Right lobe of liver (tissue), 4 donors: Measurements from ENCODE around the gene IGIP.

Source experiments
- POLR2A ChIP-seq: fragments of 450-650 bp; IDR thresholded peaks from one replicate; pipeline ENCODE4 v1.6.1; 2017; ENCODE audit warnings: antibody characterized with exemption, mild to moderate bottlenecking
- TF ChIP-seq, protein P1 (sequence below), 4 donors: fragments of 200-600 bp in 3 of 4; fragments of 450-650 bp in 1 of 4; IDR thresholded peaks; one replicate each; pipeline versions ENCODE4 v1.5.1 to v1.8.0; 2016 to 2022; ENCODE audit warnings: antibody characterized with exemption in 4 of 4, mild to moderate bottlenecking in 2 of 4
- donor health status: DM: no; HTN: no; CAD: no.
- donor health status: DM: no; HTN: no; CAD: no.
- donor health status: DM: no; HTN: yes; CAD: no.

DNA sequence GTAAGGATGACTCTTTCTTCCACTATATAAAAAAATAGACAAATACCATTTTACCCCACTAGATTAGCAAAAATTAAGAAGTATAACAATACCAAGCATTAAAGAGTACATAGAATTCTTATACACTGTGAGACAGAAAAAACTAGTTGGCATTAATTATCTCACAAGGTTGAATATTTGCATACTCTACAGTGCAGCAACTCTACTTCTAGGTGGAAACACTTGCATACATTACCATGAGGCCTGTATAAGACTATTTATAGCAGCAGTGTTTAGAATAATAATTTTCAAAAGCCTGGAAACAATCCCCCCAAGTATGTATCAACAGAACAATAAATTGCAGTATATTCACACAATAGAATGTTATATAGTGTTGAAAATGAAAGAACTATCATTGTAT lies 30.8 kb upstream of the IGIP start:
- no peak for TF ChIP-seq POLR2A
- TF ChIP-seq, protein P1, sequence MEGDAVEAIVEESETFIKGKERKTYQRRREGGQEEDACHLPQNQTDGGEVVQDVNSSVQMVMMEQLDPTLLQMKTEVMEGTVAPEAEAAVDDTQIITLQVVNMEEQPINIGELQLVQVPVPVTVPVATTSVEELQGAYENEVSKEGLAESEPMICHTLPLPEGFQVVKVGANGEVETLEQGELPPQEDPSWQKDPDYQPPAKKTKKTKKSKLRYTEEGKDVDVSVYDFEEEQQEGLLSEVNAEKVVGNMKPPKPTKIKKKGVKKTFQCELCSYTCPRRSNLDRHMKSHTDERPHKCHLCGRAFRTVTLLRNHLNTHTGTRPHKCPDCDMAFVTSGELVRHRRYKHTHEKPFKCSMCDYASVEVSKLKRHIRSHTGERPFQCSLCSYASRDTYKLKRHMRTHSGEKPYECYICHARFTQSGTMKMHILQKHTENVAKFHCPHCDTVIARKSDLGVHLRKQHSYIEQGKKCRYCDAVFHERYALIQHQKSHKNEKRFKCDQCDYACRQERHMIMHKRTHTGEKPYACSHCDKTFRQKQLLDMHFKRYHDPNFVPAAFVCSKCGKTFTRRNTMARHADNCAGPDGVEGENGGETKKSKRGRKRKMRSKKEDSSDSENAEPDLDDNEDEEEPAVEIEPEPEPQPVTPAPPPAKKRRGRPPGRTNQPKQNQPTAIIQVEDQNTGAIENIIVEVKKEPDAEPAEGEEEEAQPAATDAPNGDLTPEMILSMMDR (IDR thresholded peaks at IDR 0.05): no peak
